ENCODE results near the gene GPAT2.
"Not testable (repeated sequence)": the region's sequence is repeated elsewhere in the genome, so short reads cannot be mapped to it uniquely, and the experiment has no call there.

The GPAT2 gene

DNA sequence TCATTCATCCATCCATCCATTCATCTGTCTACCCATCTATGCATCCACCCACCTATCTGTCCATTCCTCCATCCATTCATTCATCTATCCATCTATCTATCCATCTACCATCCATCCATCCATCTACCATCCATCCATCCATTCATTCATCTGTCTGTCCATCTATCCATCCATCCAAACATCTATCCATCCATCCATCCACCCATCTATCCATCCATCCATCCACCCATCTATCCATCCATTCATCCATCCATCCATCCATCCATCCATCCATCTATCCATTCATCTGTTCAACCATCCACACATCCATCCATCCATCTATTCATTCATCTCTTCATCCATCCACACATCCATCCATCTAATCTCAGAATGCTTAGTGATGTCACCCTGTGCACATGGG lies 30.0 kb upstream of the GPAT2 start:
- DNase-seq: not testable (repeated sequence)

- not testable (repeated sequence) for DNase-seq
Measured at GRCh38 chr2:96064047-96064675, 29.4 kb upstream of the GPAT2 start.

- DNase-seq: not testable (repeated sequence)
Measured at GRCh38 chr2:96063116-96063899, 28.6 kb upstream of the GPAT2 start.

- not testable (repeated sequence) for DNase-seq
Measured at GRCh38 chr2:96062483-96062882, 27.8 kb upstream of the GPAT2 start.

DNA sequence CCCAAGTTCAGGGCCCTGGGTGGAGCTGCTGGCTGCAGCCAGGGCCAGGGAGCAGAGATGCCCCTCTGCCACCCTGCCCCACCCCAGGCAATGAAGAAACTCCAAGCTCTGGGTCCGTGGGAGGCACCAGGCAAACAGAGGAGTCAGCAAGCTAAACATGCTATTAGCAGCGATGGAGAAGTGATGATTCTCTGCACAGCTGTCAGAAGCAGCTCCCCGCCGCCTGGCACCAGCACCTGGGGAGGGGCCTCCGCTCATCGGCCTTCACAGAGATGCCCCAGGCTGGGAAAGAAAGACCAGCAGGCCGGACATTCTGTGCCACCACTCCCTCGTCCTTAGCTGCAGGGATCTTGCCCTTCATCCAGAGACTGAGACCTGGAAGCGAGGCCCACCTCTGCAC lies 27.2 kb upstream of the GPAT2 start:
- DNase-seq: not testable (repeated sequence)

DNA sequence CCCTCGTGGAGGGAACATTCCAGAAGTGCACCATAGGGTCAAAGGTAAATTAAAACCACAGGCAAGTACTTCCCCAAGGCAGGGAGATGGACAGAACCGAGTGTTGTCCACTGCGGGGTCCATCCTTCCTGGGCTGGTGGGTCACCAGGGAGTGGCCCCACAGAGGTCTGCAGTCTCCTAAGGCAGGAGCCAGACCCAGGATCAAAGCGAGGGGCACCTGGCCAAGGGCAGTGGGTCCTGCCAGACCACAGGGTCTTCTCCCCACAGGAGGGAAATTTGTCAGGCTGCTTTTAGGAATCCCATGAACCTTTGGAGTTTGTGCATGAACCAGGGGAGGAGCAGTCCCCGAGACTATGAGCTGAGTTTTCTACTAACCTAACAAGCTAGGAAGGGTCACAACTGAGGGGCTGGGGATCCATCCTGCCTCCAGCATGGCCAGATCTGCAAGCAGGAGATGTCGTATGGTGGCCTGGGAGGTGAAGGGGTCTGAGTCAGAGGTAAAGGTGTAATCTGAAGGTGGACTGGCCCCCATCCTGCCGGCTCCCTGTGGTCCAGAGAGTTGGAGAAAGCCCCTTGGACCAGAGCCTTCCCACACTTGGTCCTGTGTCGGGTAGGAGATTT lies 26.6 kb upstream of the GPAT2 start:
- not testable (repeated sequence) for DNase-seq

GRCh38 chr2:96060325-96060724 lies 25.6 kb upstream of the GPAT2 start:
- DNase-seq: not testable (repeated sequence)

DNA sequence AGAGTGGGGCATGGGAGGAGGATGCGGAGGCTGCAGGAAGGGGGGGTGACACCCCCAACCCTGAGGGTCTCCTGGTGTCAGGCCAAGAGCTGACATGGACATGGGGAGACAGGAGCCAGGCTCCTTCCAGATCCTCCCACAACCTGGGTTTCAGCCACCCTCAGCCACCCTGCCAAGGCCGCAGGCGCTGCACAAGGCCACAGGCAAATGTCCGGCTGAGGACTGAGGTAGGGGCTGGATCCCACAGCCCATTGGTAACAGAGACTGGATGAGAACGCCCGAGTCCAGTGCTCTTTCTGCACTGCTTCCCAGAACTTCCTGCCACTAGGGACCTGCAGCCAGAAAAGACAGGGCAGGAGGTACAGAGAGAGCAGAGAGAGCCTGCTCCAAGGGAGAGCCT lies 24.7 kb upstream of the GPAT2 start:
- not testable (repeated sequence) for DNase-seq

DNA sequence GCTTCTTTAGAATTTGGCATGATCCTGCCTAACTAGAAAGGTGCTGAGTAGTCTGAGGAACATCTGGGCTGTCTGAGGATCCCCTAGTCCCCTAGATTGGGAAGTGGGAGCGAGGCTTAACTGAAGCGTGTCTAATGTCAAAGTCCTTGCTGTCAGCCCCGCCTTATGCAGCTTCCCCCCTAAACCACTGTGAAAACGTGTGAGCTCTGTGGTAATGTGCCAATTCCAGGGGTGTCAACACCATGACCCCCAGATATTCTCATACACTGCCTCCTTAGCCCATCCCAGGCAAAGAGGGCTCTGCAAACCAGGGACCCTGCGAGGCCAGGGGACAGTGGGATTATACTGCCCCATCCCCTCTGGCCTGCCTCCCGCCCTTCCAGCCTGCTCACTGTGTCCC lies 21.1 kb upstream of the GPAT2 start:
- not testable (repeated sequence) for DNase-seq

GRCh38 chr2:96054537-96054936 lies 19.8 kb upstream of the GPAT2 start:
- DNase-seq: not testable (repeated sequence)

- DNase-seq: not testable (repeated sequence)
Measured at GRCh38 chr2:96053385-96053784, 18.7 kb upstream of the GPAT2 start.

DNA sequence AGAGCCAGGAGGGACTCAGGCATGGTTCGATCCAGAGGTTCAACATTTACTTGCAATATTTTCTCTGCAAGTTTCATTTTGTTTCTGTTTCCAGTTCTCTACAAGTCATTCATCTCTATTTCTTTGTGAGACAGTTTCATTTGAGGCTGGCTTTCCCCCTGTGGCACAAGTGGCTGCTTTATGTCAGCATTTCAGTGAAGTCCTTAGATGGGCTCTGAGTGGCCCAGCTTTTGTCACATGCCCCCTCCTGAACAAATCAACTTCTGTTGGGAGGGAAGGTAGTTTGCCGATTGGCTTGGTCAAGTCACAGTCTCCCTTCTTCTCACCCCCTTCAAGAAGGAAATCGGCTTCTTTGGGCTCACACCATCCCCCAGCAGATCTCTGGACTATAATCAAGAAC lies 17.9 kb upstream of the GPAT2 start:
- not testable (repeated sequence) for DNase-seq

- not testable (repeated sequence) for DNase-seq
Measured at GRCh38 chr2:96049917-96050262, 15.2 kb upstream of the GPAT2 start.

DNA sequence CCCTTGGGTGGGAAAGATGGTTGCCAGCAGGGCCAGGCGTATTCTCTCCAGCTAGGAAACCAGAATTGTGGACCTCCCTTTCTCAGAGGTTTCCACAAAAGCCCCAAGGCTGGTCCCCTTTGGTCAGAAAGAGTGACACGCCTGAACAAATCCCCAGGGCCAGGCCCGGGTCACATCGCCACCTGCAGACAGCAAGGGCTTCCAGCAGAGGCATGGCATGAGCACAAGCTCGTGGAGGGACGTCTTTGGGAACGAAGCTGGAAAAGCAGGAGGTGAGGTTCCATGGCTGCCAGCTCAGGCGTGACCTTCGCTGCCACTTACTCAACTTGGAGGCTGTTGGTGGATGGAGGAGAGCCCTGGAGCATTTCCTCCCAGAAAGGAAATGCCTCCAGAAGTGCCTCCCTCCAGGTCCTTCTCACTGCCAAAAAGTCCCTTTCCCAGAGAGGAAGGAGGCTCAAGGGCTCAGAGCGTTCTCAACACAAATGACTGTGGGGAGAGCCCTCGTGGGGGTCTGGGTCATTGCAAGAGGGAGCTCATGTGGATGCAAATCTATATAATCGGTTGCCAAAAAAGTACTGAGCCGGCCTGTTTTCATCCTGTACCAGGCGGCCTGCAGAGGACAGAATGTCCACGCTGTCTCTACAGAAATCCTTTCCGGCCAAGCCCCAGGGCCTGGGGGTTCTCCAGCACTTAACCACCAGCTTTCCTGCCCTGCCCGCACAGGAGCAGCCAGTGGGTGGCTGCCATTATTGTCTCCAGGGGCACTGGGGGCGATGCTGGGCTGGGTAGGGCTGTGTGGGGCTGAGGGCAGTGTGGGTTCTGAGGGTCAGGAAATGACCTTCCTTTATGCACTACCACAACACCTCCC lies 14.6 kb upstream of the GPAT2 start:
- DNase-seq: not testable (repeated sequence)

DNA sequence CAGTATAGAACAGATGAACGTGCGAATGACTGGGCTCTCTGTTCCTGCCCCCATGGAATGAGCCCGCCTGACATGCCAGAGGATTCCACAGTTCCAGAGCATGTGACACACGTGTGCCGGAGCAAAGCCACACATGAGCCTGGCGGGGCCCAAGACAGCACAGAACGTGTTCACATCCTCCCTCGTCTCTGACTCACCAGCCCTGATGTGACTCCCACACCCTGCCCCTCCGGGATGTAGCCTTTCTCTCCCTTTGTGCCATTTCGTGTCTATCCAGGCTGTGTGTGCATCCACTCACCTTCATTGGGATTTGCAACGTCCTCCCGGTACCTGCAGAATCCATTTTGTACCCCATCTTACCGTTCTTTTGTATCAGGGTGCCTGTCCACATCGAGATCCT lies 838 bp upstream of the GPAT2 start:
- DNase-seq: not testable (repeated sequence)

- DNase-seq: not testable (repeated sequence)
Measured at GRCh38 chr2:96033997-96034396, 719 bp downstream of the GPAT2 start.

- DNase-seq: not testable (repeated sequence)
Measured at GRCh38 chr2:96027725-96028325, 6.9 kb downstream of the GPAT2 start.

DNA sequence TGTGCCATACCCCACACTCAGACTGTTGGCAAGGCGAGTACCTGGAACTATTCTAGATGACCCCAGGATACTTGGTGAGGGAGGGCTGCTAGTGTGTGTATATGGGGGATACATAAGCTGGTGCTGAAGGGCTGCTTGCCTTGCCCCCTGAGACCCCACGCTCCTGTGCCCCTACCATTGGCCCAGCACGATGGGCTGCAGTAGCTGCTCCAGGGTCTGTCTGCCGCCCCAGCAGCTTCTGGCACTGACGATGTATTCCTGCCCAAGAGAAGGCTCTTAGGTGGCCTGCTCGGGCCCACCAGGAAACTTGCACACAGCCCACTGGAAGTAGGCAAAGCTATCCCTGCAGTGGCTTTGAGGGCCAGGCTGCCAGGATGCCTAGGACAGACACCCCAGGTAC lies 9.0 kb downstream of the GPAT2 start:
- not testable (repeated sequence) for DNase-seq

- no peak for DNase-seq
Measured at GRCh38 chr2:96025194-96025492, 9.6 kb downstream of the GPAT2 start.

DNA sequence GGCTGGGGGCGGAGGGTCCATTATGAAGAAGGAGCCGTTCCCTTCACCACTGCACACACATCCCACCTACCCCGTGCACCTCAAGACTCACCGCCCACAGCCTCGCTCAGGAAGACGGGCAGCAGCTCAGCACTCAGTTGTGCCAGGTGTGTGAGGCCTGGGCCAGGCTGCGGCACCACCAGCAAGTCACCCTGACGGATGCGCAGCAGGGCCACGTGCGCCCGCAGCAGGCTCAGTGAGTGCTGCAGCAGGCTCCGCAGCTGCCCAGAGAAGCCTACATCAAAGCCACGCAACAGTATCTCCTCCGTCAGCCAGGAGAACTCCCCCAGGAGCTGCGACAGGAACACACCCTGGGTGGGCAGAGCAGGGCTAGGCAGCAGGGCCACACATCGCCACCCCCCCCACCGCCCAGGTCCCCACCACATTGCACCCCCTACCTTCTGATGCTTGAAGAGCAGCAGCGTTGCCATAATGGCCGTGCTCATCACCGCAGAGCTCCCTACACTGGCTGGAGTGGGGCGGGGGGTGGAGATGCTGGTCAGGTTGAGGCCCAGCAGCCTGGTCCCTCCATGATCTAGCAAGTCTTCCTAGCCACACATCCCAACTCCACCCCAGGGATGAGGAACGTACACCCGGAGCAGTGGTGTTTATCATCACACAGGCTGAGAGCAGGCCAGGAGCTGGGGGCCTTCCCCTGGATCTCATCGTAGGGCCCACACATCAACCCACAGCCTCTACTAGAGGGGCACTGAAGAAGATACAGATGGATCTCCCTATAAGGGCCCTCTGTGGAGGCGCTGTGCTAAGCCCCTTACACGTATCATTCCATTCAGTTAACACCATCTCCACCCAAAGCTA lies 10.2 kb downstream of the GPAT2 start:
- DNase-seq: no peak

DNA sequence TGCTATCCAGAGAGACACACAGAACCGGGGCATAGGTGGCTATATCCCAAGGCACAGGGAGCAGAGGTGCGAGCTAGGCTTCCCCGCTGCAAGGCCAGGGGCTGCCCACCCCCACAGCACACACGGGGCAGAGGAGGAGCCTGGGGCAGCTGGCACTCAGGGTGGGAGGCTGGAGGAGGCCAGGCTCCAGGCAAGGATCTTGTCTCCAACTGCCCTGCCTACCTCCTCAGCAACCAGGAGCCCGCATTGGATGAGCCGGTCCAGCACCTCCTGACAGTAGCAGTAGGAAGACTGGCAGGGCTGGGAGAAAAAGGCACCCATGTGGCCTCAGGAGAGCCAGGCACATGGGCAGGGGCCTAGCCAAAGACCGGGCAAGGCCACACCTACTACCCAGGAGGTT lies 11.0 kb downstream of the GPAT2 start:
- not testable (repeated sequence) for DNase-seq
